H9 (cell line): ENCODE data around the gene FAM107A. TPM values are rescaled to one million over a fixed set of nuclear protein-coding genes. Genes with fewer than 3 reads are reported as not detected.

Experiments
- DNase-seq: peaks from one replicate; pipeline ENCODE4 v3.0.0-alpha.2; 2017
- H2AFZ ChIP-seq: one replicate; pipeline ENCODE4 v1.6.1; 2013; ENCODE audit warnings: mild to moderate bottlenecking, low read length, control low read depth, moderate library complexity
- H2AK5ac ChIP-seq: 2 replicates; pipeline ENCODE4 v1.6.1; 2013; ENCODE audit warnings: low read length, control low read depth, mixed read lengths; ENCODE audit not compliant: insufficient read length
- H2BK120ac ChIP-seq: one replicate; pipeline ENCODE4 v1.6.1; 2013; ENCODE audit warnings: low read depth, mild to moderate bottlenecking, low read length, control low read depth, inconsistent platforms; ENCODE audit not compliant: poor library complexity, severe bottlenecking
- H2BK12ac ChIP-seq: 2 replicates; pipeline ENCODE4 v1.6.1; 2013; ENCODE audit warnings: low read length, control low read depth, mixed read lengths, low read depth; ENCODE audit not compliant: insufficient read length
- H2BK15ac ChIP-seq: 2 replicates; pipeline ENCODE4 v1.6.1; 2013; ENCODE audit warnings: low read depth, low read length, control low read depth
- H2BK20ac ChIP-seq: one replicate; pipeline ENCODE4 v1.6.1; 2013; ENCODE audit warnings: low read depth, mild to moderate bottlenecking, low read length, control low read depth, inconsistent platforms; ENCODE audit not compliant: poor library complexity, severe bottlenecking
- H2BK5ac ChIP-seq: 2 replicates; pipeline ENCODE4 v1.6.1; 2013; ENCODE audit warnings: low read length, control low read depth, mixed read lengths; ENCODE audit not compliant: insufficient read length
- H3K14ac ChIP-seq: 2 replicates; pipeline ENCODE4 v1.6.1; 2013; ENCODE audit warnings: low read length, control low read depth; ENCODE audit not compliant: insufficient read depth
- H3K18ac ChIP-seq: 2 replicates; pipeline ENCODE4 v1.6.1; 2013; ENCODE audit warnings: low read depth, mild to moderate bottlenecking, mixed read lengths, low read length, control low read depth; ENCODE audit not compliant: insufficient read length
- H3K23ac ChIP-seq: 2 replicates; pipeline ENCODE4 v1.6.1; 2013; ENCODE audit warnings: low read length, control low read depth, mixed read lengths, low read depth; ENCODE audit not compliant: insufficient read length
- H3K23me2 ChIP-seq: 2 replicates; pipeline ENCODE4 v1.6.1; 2013; ENCODE audit warnings: low read depth, mild to moderate bottlenecking, mixed read lengths, low read length, control low read depth; ENCODE audit not compliant: insufficient read length, poor library complexity, severe bottlenecking
- H3K27ac ChIP-seq: 2 replicates; pipeline ENCODE4 v1.5.1; 2013; ENCODE audit warnings: low read length, control low read depth, mixed read lengths, low read depth; ENCODE audit not compliant: insufficient read length
- H3K27me3 ChIP-seq: 2 replicates; pipeline ENCODE4 v1.6.1; 2013; ENCODE audit warnings: low read length, control low read depth, inconsistent platforms; ENCODE audit not compliant: insufficient read depth
- H3K4ac ChIP-seq: 2 replicates; pipeline ENCODE4 v1.6.1; 2013; ENCODE audit warnings: low read depth, mild to moderate bottlenecking, control low read depth, inconsistent platforms, low read length, moderate library complexity
- H3K4me1 ChIP-seq: 2 replicates; pipeline ENCODE4 v1.6.1; 2013; ENCODE audit warnings: low read length, control low read depth, inconsistent platforms; ENCODE audit not compliant: insufficient read depth
- H3K4me2 ChIP-seq: 2 replicates; pipeline ENCODE4 v1.6.1; 2013; ENCODE audit warnings: low read length, control low read depth, mixed read lengths; ENCODE audit not compliant: insufficient read length, insufficient read depth
- H3K56ac ChIP-seq: 2 replicates; pipeline ENCODE4 v1.6.1; 2013; ENCODE audit warnings: low read depth, mild to moderate bottlenecking, mixed read lengths, low read length, control low read depth; ENCODE audit not compliant: insufficient read length
- H3K79me1 ChIP-seq: 2 replicates; pipeline ENCODE4 v1.6.1; 2013; ENCODE audit warnings: low read depth, mild to moderate bottlenecking, moderate library complexity, low read length, control low read depth, inconsistent platforms; ENCODE audit not compliant: insufficient read depth, poor library complexity, severe bottlenecking
- H3K79me2 ChIP-seq: 2 replicates; pipeline ENCODE4 v1.6.1; 2013; ENCODE audit warnings: low read length, control low read depth, inconsistent platforms; ENCODE audit not compliant: insufficient read depth
- H3K9ac ChIP-seq: 2 replicates; pipeline ENCODE4 v1.6.1; 2013; ENCODE audit warnings: low read length, control low read depth, mixed read lengths; ENCODE audit not compliant: insufficient read length; ENCODE audit errors: extremely low read depth
- H3K9me3 ChIP-seq: one replicate; pipeline ENCODE4 v1.6.1; 2013; ENCODE audit warnings: low read depth, low read length, inconsistent platforms; ENCODE audit not compliant: control insufficient read depth
- H3T11ph ChIP-seq: one replicate; pipeline ENCODE4 v1.6.1; 2013; ENCODE audit warnings: mild to moderate bottlenecking, low read length, control low read depth, inconsistent platforms
- H4K20me1 ChIP-seq: one replicate; pipeline ENCODE4 v1.6.1; 2013; ENCODE audit not compliant: control insufficient read depth, insufficient read length, insufficient read depth
- H4K5ac ChIP-seq: 2 replicates; pipeline ENCODE4 v1.6.1; 2013; ENCODE audit warnings: low read depth, mild to moderate bottlenecking, mixed read lengths, low read length, control low read depth; ENCODE audit not compliant: insufficient read length
- H4K8ac ChIP-seq: replicated peaks from 2 replicates; pipeline ENCODE4 v1.6.1; 2013; ENCODE audit warnings: low read length, control low read depth, mixed read lengths, low read depth; ENCODE audit not compliant: insufficient read length
- H4K91ac ChIP-seq: 2 replicates; pipeline ENCODE4 v1.6.1; 2013; ENCODE audit warnings: low read depth, mild to moderate bottlenecking, moderate library complexity, mixed read lengths, low read length, control low read depth; ENCODE audit not compliant: insufficient read length
- H3K27ac Mint-ChIP-seq, 3 experiments: 2 replicates in 2 of 3; 3 replicates in 1 of 3; pipeline ENCODE4 v1.8.0; 2020 to 2021; ENCODE audit warnings: mixed read lengths in 3 of 3, mild to moderate bottlenecking in 1 of 3, moderate library complexity in 1 of 3
- H3K27me3 Mint-ChIP-seq: 2 replicates; pipeline ENCODE4 v1.8.0; 2021; ENCODE audit warnings: low read depth, mild to moderate bottlenecking, moderate library complexity, mixed read lengths
- H3K36me3 Mint-ChIP-seq, 3 experiments: 2 replicates in 2 of 3; 3 replicates in 1 of 3; pipeline ENCODE4 v1.8.0; 2020 to 2021; ENCODE audit warnings: low read depth in 3 of 3, mixed read lengths in 3 of 3; ENCODE audit not compliant: insufficient read depth in 1 of 3
- H3K4me1 Mint-ChIP-seq, 2 experiments: 2 replicates each; pipeline ENCODE4 v1.8.0; 2020; ENCODE audit warnings: mixed read lengths in 2 of 2
- H3K4me3 Mint-ChIP-seq, 2 experiments: 2 replicates in 1 of 2; 3 replicates in 1 of 2; pipeline ENCODE4 v1.8.0; 2020 to 2021; ENCODE audit warnings: mild to moderate bottlenecking in 2 of 2, mixed read lengths in 2 of 2, moderate library complexity in 1 of 2
- H3K9me3 Mint-ChIP-seq, 2 experiments: 2 replicates in 1 of 2; 3 replicates in 1 of 2; pipeline ENCODE4 v1.8.0; 2020; ENCODE audit warnings: mild to moderate bottlenecking in 2 of 2, mixed read lengths in 2 of 2, moderate library complexity in 1 of 2
- CTCF ChIP-seq: fragments of 200-600 bp; sonication (generic); conservative IDR thresholded peaks from 3 replicates; pipeline ENCODE4 v1.8.0; 2021; ENCODE audit warnings: antibody characterized with exemption, mild to moderate bottlenecking
- WGBS: extraction: QIAGEN DNeasy Blood & Tissue Kit; methylation state at CpG from one replicate; pipeline ENCODE4 v1.1.7; 2013; ENCODE audit warnings: missing lambda C conversion rate, low lambda C conversion rate, mixed read lengths; ENCODE audit not compliant: insufficient read length; ENCODE audit errors: extremely low coverage; 5-methylcytosine and 5-hydroxymethylcytosine counted together
- total RNA-seq: library from RNA; stranded (reverse); gene quantifications from 2 replicates; pipeline ENCODE4 v1.2.1, GENCODE V29; 2021

The FAM107A gene
- total RNA-seq, 1 experiment from 2014 or later, result 0.11 TPM

- Histone ChIP-seq H3K79me1 (no peaks in the 10 kb centered on the region), H3K4me2 (no peak overlapping the region), H3K27ac (no peak overlapping the region), H2AK5ac (no peak overlapping the region), H3K56ac (no peak overlapping the region), H3K23ac (no peak overlapping the region), H3K9ac (no peak overlapping the region), H4K5ac (no peak overlapping the region), H3K79me2 (no peaks in the 10 kb centered on the region), H3K18ac (no peak overlapping the region), H2BK5ac (no peak overlapping the region), H3K9me3 (no peaks in the 10 kb centered on the region), H2BK12ac (no peak overlapping the region), H3K4me1 (no peaks in the 10 kb centered on the region), H3K14ac (no peak overlapping the region), H3K27me3 (no peaks in the 10 kb centered on the region), H3K23me2 (no peaks in the 10 kb centered on the region), H2BK15ac (no peak overlapping the region), H4K20me1 (no peaks in the 10 kb centered on the region), H2AFZ (no peak overlapping the region), H4K91ac (no peak overlapping the region), H3K4ac (no peak overlapping the region), H4K8ac (no peak overlapping the region), H2BK120ac (no peak overlapping the region), H2BK20ac (no peak overlapping the region), H3T11ph (no peak overlapping the region)
- no peaks in the 10 kb centered on the region for H3K9me3 Mint-ChIP-seq
- no CpG with 5 or more reads among the region's 6 CpGs for whole genome bisulfite sequencing
- DNase-seq, result no peak
- no peaks in the 10 kb centered on the region for H3K36me3 Mint-ChIP-seq
- H3K4me3 Mint-ChIP-seq, result no peak overlapping the region
- peaks cover 7% of the 10 kb centered on the region for H3K27me3 Mint-ChIP-seq
- peaks cover 8 to 29% of the 10 kb centered on the region in 2 experiments for H3K4me1 Mint-ChIP-seq
- TF ChIP-seq CTCF, result no peak
- H3K27ac Mint-ChIP-seq, result no peak overlapping the region
These were observed 44.1 kb upstream of the FAM107A start for GRCh38 chr3:58621086-58621830.
